ENCODE results near the gene MRGPRD. TPM values are rescaled to one million over a fixed set of nuclear protein-coding genes. Genes with fewer than 3 reads are reported as not detected.

The MRGPRD gene
- total and polyA plus RNA-seq, 7 donors: not detected

GRCh38 chr11:68978931-68979594 is 1.7 kb downstream of the MRGPRD start:
- TF ChIP-seq, protein P1, sequence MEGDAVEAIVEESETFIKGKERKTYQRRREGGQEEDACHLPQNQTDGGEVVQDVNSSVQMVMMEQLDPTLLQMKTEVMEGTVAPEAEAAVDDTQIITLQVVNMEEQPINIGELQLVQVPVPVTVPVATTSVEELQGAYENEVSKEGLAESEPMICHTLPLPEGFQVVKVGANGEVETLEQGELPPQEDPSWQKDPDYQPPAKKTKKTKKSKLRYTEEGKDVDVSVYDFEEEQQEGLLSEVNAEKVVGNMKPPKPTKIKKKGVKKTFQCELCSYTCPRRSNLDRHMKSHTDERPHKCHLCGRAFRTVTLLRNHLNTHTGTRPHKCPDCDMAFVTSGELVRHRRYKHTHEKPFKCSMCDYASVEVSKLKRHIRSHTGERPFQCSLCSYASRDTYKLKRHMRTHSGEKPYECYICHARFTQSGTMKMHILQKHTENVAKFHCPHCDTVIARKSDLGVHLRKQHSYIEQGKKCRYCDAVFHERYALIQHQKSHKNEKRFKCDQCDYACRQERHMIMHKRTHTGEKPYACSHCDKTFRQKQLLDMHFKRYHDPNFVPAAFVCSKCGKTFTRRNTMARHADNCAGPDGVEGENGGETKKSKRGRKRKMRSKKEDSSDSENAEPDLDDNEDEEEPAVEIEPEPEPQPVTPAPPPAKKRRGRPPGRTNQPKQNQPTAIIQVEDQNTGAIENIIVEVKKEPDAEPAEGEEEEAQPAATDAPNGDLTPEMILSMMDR (IDR thresholded peaks at IDR 0.05): no peak
- Histone ChIP-seq H3K27ac (no peak overlapping the region), H3K36me3 (ENCODE audit: insufficient read depth in 1 of 2, low read depth in 1 of 2) (no peaks in the 10 kb centered on the region), H3K27me3 (ENCODE audit: insufficient read depth in 3 of 3, low read length in 2 of 3) (peaks cover 0 to 14% (median 2%) of the 10 kb centered on the region in 3 donors), H3K4me3 (no peak overlapping the region), H3K4me1 (no peaks in the 10 kb centered on the region), H3K9me3 (peaks cover 9% of the 10 kb centered on the region)
- peak in 1 of 4 donors; percentile 30 for ATAC-seq
- 37 to 43% (median 40%) methylated on average over 14 to 15 of the region's 15 CpGs for WGBS, 3 donors
- intact Hi-C loops (cut with DNase I): no loop called here
- DNase-seq: peak in 1 of 2 donors; percentile 52

GRCh38 chr11:68978626-68978930 is 2.2 kb downstream of the MRGPRD start:
- DNase-seq: no peak
- H3K27me3 ChIP-seq (ENCODE audit: insufficient read depth in 3 of 3, low read length in 2 of 3): peaks cover 0 to 14% (median 2%) of the 10 kb centered on the region in 3 donors
- ATAC-seq: no peak
- 42 to 56% (median 55%) methylated on average over 5 of the region's 5 CpGs for WGBS, 3 donors
- no peaks in the 10 kb centered on the region for H3K36me3 ChIP-seq (ENCODE audit: insufficient read depth in 1 of 2, low read depth in 1 of 2)
- intact Hi-C loops (cut with DNase I): no loop called here
- peaks cover 9% of the 10 kb centered on the region for H3K9me3 ChIP-seq
- TF ChIP-seq, protein P1 (IDR thresholded peaks at IDR 0.05): no peak
- no peaks in the 10 kb centered on the region for H3K4me1 ChIP-seq
- H3K27ac ChIP-seq: no peak overlapping the region
- no peak overlapping the region for H3K4me3 ChIP-seq

DNA sequence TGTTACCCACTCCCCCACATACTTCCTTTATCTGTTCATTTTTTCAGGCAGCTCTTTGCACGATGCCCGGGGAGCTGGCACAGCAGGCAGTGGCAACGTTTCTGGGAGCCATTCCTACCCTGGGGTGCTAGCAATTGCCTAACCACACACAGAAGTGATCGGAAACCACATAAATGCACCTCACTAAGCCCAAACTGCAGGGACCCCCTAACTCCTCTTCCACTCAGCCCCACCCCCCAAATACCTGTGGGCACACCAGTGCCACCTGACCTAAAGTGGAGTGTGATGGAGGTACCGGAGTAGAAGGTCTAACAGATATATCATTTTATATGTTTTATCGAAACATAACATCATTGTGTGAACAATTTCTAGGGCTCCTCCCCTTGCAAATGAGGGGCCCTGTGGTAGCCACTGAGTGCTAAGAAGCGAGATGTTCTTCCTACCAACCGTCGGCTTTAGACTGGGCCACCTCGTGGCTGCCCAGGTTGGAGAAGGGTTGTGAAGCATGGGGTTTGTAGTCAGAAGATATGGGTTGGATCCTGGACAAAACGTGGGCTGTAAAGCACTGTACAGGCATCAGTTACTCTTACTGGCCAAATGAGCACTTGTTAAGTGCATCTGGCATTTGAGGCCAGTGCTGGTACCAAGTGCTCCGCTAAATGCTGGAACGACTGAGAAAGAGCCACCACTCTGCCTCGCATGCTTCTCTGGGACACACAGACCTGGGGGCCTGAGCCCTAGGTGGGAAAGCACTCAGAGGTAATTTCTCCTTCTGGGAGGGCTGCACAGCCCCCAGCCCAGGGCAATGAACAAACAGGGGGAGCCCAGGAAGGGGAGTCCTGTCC is 2.8 kb downstream of the MRGPRD start:
- DNase-seq (peak in 1 of 2 donors; percentile 19), ATAC-seq (no peak)
- WGBS, 3 donors: 48 to 64% (median 56%) methylated on average over 14 of the region's 14 CpGs
- Histone ChIP-seq H3K36me3 (ENCODE audit: insufficient read depth in 1 of 2, low read depth in 1 of 2) (no peaks in the 10 kb centered on the region), H3K4me1 (no peaks in the 10 kb centered on the region), H3K27me3 (ENCODE audit: insufficient read depth in 3 of 3, low read length in 2 of 3) (peaks cover 0 to 14% (median 2%) of the 10 kb centered on the region in 3 donors), H3K9me3 (peaks cover 9% of the 10 kb centered on the region), H3K27ac (no peak overlapping the region), H3K4me3 (no peak overlapping the region)
- TF ChIP-seq, protein P1 (IDR thresholded peaks at IDR 0.05): no peak
- intact Hi-C loops (cut with DNase I): loop anchor here in 1 of 2 donors (2.0 kb wide), 1 partner anchor 21 kb away; no protein-coding TSS in a partner anchor

GRCh38 chr11:68976563-68976962 is 4.2 kb downstream of the MRGPRD start:
- Histone ChIP-seq H3K4me3 (no peak overlapping the region), H3K36me3 (ENCODE audit: insufficient read depth in 1 of 2, low read depth in 1 of 2) (no peaks in the 10 kb centered on the region), H3K27me3 (ENCODE audit: insufficient read depth in 3 of 3, low read length in 2 of 3) (peaks cover 0 to 14% (median 2%) of the 10 kb centered on the region in 3 donors), H3K4me1 (no peaks in the 10 kb centered on the region), H3K27ac (no peak overlapping the region), H3K9me3 (no peaks in the 10 kb centered on the region)
- ATAC-seq: no peak
- DNase-seq: peak in 1 of 2 donors; percentile 41
- 49 to 51% (median 50%) methylated on average over 4 of the region's 4 CpGs for WGBS, 3 donors
- TF ChIP-seq, protein P1 (IDR thresholded peaks at IDR 0.05): no peak
- intact Hi-C loops (cut with DNase I): loop anchor here in 1 of 2 donors (2.0 kb wide), 1 partner anchor 20 kb away; no protein-coding TSS in a partner anchor
